Mucosa of rectum (tissue), 2 donors: ENCODE results near the gene CLIP2.
"Not testable (repeated sequence)": the region's sequence is repeated elsewhere in the genome, so short reads cannot be mapped to it uniquely, and the experiment has no call there.

Source experiments
- H3K27ac ChIP-seq, 2 donors: one replicate each; pipeline ENCODE4 v1.7.0; 2013; ENCODE audit warnings: inconsistent platforms in 2 of 2, low read depth in 2 of 2, low read length in 2 of 2
- H3K27me3 ChIP-seq, 2 donors: one replicate each; pipeline ENCODE4 v1.7.0; 2013; ENCODE audit warnings: low read length in 2 of 2; ENCODE audit not compliant: control insufficient read depth in 2 of 2, insufficient read depth in 2 of 2
- H3K36me3 ChIP-seq, 2 donors: one replicate each; pipeline ENCODE4 v1.7.0; 2013; ENCODE audit warnings: low read length in 2 of 2; ENCODE audit not compliant: control insufficient read depth in 2 of 2, insufficient read depth in 2 of 2
- H3K4me1 ChIP-seq, 2 donors: one replicate each; pipeline ENCODE4 v1.7.0; 2013; ENCODE audit warnings: low read length in 2 of 2, mild to moderate bottlenecking in 1 of 2; ENCODE audit not compliant: control insufficient read depth in 2 of 2, insufficient read depth in 2 of 2
- H3K4me3 ChIP-seq, 2 donors: one replicate each; pipeline ENCODE4 v1.7.0; 2013; ENCODE audit warnings: low read length in 2 of 2
- H3K9ac ChIP-seq, 2 donors: one replicate each; pipeline ENCODE4 v1.7.0; 2013; ENCODE audit warnings: low read length in 2 of 2, low read depth in 1 of 2, mild to moderate bottlenecking in 1 of 2
- H3K9me3 ChIP-seq, 2 donors: one replicate each; pipeline ENCODE4 v1.7.0; 2013; ENCODE audit warnings: low read length in 2 of 2; ENCODE audit not compliant: control insufficient read depth in 2 of 2
- donor health status: healthy.
- donor health status: Normal muscosa, but diverticular disease.

Gene CLIP2

GRCh38 chr7:74428023-74428422 lies 138.8 kb downstream of the CLIP2 start:
- Histone ChIP-seq H3K9me3 (no peaks in the 10 kb centered on the region), H3K36me3 (no peaks in the 10 kb centered on the region), H3K4me1 (no peaks in the 10 kb centered on the region), H3K27me3 (no peaks in the 10 kb centered on the region), H3K4me3 (no peak overlapping the region), H3K9ac (no peak overlapping the region), H3K27ac (no peak overlapping the region)

GRCh38 chr7:74429153-74429747 lies 140.0 kb downstream of the CLIP2 start:
- H3K4me3 ChIP-seq: no peak overlapping the region
- no peaks in the 10 kb centered on the region for H3K27me3 ChIP-seq
- no peaks in the 10 kb centered on the region for H3K36me3 ChIP-seq
- no peaks in the 10 kb centered on the region for H3K4me1 ChIP-seq
- no peaks in the 10 kb centered on the region for H3K9me3 ChIP-seq
- no peak overlapping the region for H3K27ac ChIP-seq
- no peak overlapping the region for H3K9ac ChIP-seq

- not testable (repeated sequence) for H3K27ac ChIP-seq, H3K36me3 ChIP-seq, H3K4me1 ChIP-seq, H3K4me3 ChIP-seq, H3K9me3 ChIP-seq, H3K9ac ChIP-seq, H3K27me3 ChIP-seq
These were observed 141.2 kb downstream of the CLIP2 start for GRCh38 chr7:74430409-74430808.

GRCh38 chr7:74430961-74431466 lies 141.8 kb downstream of the CLIP2 start:
- Histone ChIP-seq H3K9ac (no peak overlapping the region), H3K4me1 (no peaks in the 10 kb centered on the region), H3K27me3 (no peaks in the 10 kb centered on the region), H3K9me3 (no peaks in the 10 kb centered on the region), H3K27ac (no peak overlapping the region), H3K36me3 (no peaks in the 10 kb centered on the region), H3K4me3 (no peak overlapping the region)

GRCh38 chr7:74437291-74437571 lies 148.0 kb downstream of the CLIP2 start:
- H3K9ac ChIP-seq, H3K27me3 ChIP-seq, H3K4me1 ChIP-seq, H3K4me3 ChIP-seq, H3K9me3 ChIP-seq, H3K36me3 ChIP-seq, H3K27ac ChIP-seq: not testable (repeated sequence)

- peaks cover 0 to 2% of the 10 kb centered on the region in 2 donors for H3K9me3 ChIP-seq
- H3K4me3 ChIP-seq: no peak overlapping the region
- H3K36me3 ChIP-seq: no peaks in the 10 kb centered on the region
- H3K4me1 ChIP-seq: no peaks in the 10 kb centered on the region
- H3K27ac ChIP-seq: no peak overlapping the region
- no peak overlapping the region for H3K9ac ChIP-seq
- H3K27me3 ChIP-seq: no peaks in the 10 kb centered on the region
These were observed 149.1 kb downstream of the CLIP2 start for GRCh38 chr7:74438327-74438726.

- no peak overlapping the region for H3K27ac ChIP-seq
These were observed 150.3 kb downstream of the CLIP2 start for GRCh38 chr7:74439541-74439940.

GRCh38 chr7:74440143-74440542 lies 150.9 kb downstream of the CLIP2 start:
- H3K9me3 ChIP-seq, H3K27ac ChIP-seq, H3K27me3 ChIP-seq, H3K36me3 ChIP-seq, H3K4me3 ChIP-seq, H3K9ac ChIP-seq, H3K4me1 ChIP-seq: not testable (repeated sequence)

More at GRCh38 chr7:74439541-74439940, 150.3 kb downstream of the CLIP2 start:
- Histone ChIP-seq H3K27me3 (no peaks in the 10 kb centered on the region), H3K9ac (no peak overlapping the region), H3K9me3 (peaks cover 0 to 2% of the 10 kb centered on the region in 2 donors), H3K36me3 (no peaks in the 10 kb centered on the region), H3K4me1 (no peaks in the 10 kb centered on the region), H3K4me3 (no peak overlapping the region)

- Histone ChIP-seq H3K9me3 (peaks cover 0 to 2% of the 10 kb centered on the region in 2 donors), H3K36me3 (no peaks in the 10 kb centered on the region), H3K4me3 (no peak overlapping the region), H3K27ac (no peak overlapping the region), H3K4me1 (no peaks in the 10 kb centered on the region), H3K9ac (no peak overlapping the region), H3K27me3 (no peaks in the 10 kb centered on the region)
These were observed 152.6 kb downstream of the CLIP2 start for GRCh38 chr7:74441801-74442200.

GRCh38 chr7:74443543-74444247 lies 154.5 kb downstream of the CLIP2 start:
- Histone ChIP-seq H3K36me3 (no peaks in the 10 kb centered on the region), H3K9ac (no peak overlapping the region), H3K9me3 (peaks cover 0 to under 1% of the 10 kb centered on the region in 2 donors), H3K27me3 (no peaks in the 10 kb centered on the region), H3K27ac (no peak overlapping the region), H3K4me3 (no peak overlapping the region), H3K4me1 (no peaks in the 10 kb centered on the region)
